Trophoblast cell (in vitro differentiated cells and primary cell): ENCODE data around the gene ADGRF5.
"Not testable (repeated sequence)": the region's sequence is repeated elsewhere in the genome, so short reads cannot be mapped to it uniquely, and the experiment has no call there.

Source experiments
- DNase-seq, 2 donors: peaks; one replicate each; pipeline ENCODE4 v3.0.0-alpha.2; 2016
- H2AFZ ChIP-seq: 2 replicates; pipeline ENCODE4 v1.6.1; 2013; ENCODE audit warnings: low read length, moderate library complexity, mild to moderate bottlenecking; ENCODE audit not compliant: insufficient read depth, poor library complexity
- H2AK5ac ChIP-seq: 2 replicates; pipeline ENCODE4 v1.6.1; 2013; ENCODE audit warnings: mild to moderate bottlenecking, low read length
- H2BK120ac ChIP-seq: 2 replicates; pipeline ENCODE4 v1.6.1; 2013; ENCODE audit warnings: low read length, mild to moderate bottlenecking, moderate library complexity; ENCODE audit not compliant: insufficient read depth, poor library complexity
- H2BK12ac ChIP-seq: 2 replicates; pipeline ENCODE4 v1.6.1; 2013; ENCODE audit warnings: mild to moderate bottlenecking, low read length, moderate library complexity
- H2BK5ac ChIP-seq: 2 replicates; pipeline ENCODE4 v1.6.1; 2013; ENCODE audit warnings: low read length, low read depth, moderate library complexity, mild to moderate bottlenecking; ENCODE audit not compliant: poor library complexity
- H3K14ac ChIP-seq: 2 replicates; pipeline ENCODE4 v1.6.1; 2013; ENCODE audit warnings: mild to moderate bottlenecking, low read length
- H3K18ac ChIP-seq: 2 replicates; pipeline ENCODE4 v1.6.1; 2013; ENCODE audit warnings: mild to moderate bottlenecking, low read length
- H3K23ac ChIP-seq: 2 replicates; pipeline ENCODE4 v1.6.1; 2013; ENCODE audit warnings: low read length
- H3K27ac ChIP-seq: 2 replicates; pipeline ENCODE4 v1.5.1; 2013; ENCODE audit warnings: low read depth, mild to moderate bottlenecking, inconsistent platforms, low read length, moderate library complexity
- H3K27me3 ChIP-seq: 2 replicates; pipeline ENCODE4 v1.6.1; 2013; ENCODE audit warnings: inconsistent platforms, mild to moderate bottlenecking, low read length, moderate library complexity; ENCODE audit not compliant: insufficient read depth
- H3K36me3 ChIP-seq, 2 experiments: 1 replicate in 1 of 2; 2 replicates in 1 of 2; pipeline ENCODE4 v1.6.1; 2013; ENCODE audit warnings: low read length in 2 of 2, mild to moderate bottlenecking in 2 of 2, moderate library complexity in 1 of 2; ENCODE audit not compliant: insufficient read depth in 2 of 2, control insufficient read depth in 1 of 2
- H3K4ac ChIP-seq: 2 replicates; pipeline ENCODE4 v1.6.1; 2013; ENCODE audit warnings: low read depth, mild to moderate bottlenecking, low read length, moderate library complexity
- H3K4me1 ChIP-seq, 2 experiments: 1 replicate in 1 of 2; 2 replicates in 1 of 2; pipeline ENCODE4 v1.6.1; 2013; ENCODE audit warnings: low read length in 2 of 2, mild to moderate bottlenecking in 2 of 2, moderate library complexity in 1 of 2; ENCODE audit not compliant: insufficient read depth in 2 of 2, control insufficient read depth in 1 of 2
- H3K4me2 ChIP-seq: 2 replicates; pipeline ENCODE4 v1.6.1; 2013; ENCODE audit warnings: inconsistent platforms, mild to moderate bottlenecking, low read length, moderate library complexity
- H3K4me3 ChIP-seq: 2 replicates; pipeline ENCODE4 v1.5.1; 2013; ENCODE audit warnings: mild to moderate bottlenecking, low read depth, low read length, inconsistent platforms
- H3K79me1 ChIP-seq: one replicate; pipeline ENCODE4 v1.6.1; 2013; ENCODE audit warnings: low read length
- H3K79me2 ChIP-seq: 2 replicates; pipeline ENCODE4 v1.6.1; 2013; ENCODE audit warnings: low read length, mild to moderate bottlenecking; ENCODE audit not compliant: control insufficient read depth, insufficient read depth, poor library complexity
- H3K9ac ChIP-seq: 2 replicates; pipeline ENCODE4 v1.6.1; 2013; ENCODE audit warnings: mild to moderate bottlenecking, low read length
- H3K9me3 ChIP-seq: 2 replicates; pipeline ENCODE4 v1.6.1; 2013; ENCODE audit warnings: low read depth, mild to moderate bottlenecking, control low read depth, inconsistent platforms, low read length; ENCODE audit not compliant: insufficient read depth
- H4K12ac ChIP-seq: 2 replicates; pipeline ENCODE4 v1.6.1; 2013; ENCODE audit warnings: low read depth, mild to moderate bottlenecking, low read length, moderate library complexity
- H4K8ac ChIP-seq: 2 replicates; pipeline ENCODE4 v1.6.1; 2013; ENCODE audit warnings: low read depth, mild to moderate bottlenecking, low read length, moderate library complexity
- H4K91ac ChIP-seq: one replicate; pipeline ENCODE4 v1.6.1; 2013; ENCODE audit warnings: low read depth, mild to moderate bottlenecking, low read length, moderate library complexity
- WGBS: extraction: QIAGEN DNeasy Blood & Tissue Kit; methylation state at CpG from one replicate; pipeline ENCODE4 v1.1.7; 2013; ENCODE audit warnings: missing lambda C conversion rate; ENCODE audit not compliant: insufficient read length, insufficient coverage; ENCODE audit errors: extremely low coverage; 5-methylcytosine and 5-hydroxymethylcytosine counted together

ADGRF5 gene

DNA sequence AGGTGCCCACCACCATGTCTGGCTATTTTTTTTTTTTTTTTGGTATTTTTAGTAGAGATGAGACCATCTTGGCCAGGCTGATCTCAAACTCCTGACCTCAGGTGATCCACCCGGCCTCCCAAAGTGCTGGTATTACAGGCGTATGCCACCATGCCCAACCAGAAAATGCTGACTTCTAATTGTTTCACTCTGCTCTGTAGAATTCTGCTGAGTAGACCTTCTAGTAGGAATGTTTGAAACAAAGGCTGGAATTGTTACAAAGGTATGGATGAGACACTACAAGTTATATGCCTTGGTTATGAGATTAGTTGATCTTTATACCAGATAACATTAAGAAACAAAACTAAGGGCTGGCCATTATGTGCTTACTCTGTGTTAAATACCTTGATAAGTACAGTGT is 83.7 kb downstream of the ADGRF5 start:
- no CpG with 5 or more reads among the region's 2 CpGs for WGBS
- DNase-seq: no peak

DNA sequence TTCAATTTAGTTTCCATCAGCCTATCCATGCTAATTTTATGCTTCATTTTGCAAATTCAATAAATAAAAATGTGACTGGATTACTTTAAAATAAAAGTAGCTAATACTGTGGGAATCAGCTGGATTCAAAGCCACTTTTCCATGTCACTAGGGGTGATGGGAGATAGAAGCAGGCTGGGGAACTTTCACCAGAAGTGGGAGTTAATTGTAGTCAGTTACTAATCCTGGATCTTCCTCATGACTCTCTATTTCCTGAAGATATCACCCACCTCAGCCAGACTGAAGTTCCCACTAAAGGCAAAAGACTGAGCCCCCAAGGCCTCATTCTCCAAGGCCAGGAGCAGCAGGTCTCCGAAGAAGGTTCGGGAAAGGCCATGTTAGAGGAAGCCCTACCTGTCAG is 86.7 kb downstream of the ADGRF5 start:
- H4K8ac ChIP-seq, H3K4me1 ChIP-seq, H2AK5ac ChIP-seq, H3K79me1 ChIP-seq, H2BK5ac ChIP-seq, H3K9me3 ChIP-seq, H2BK120ac ChIP-seq, H3K14ac ChIP-seq, H2AFZ ChIP-seq, H3K4me2 ChIP-seq, H3K9ac ChIP-seq, H3K4me3 ChIP-seq, H2BK12ac ChIP-seq, H3K79me2 ChIP-seq, H3K4ac ChIP-seq, H3K18ac ChIP-seq, H4K12ac ChIP-seq, DNase-seq, H3K27me3 ChIP-seq, H3K36me3 ChIP-seq, H3K27ac ChIP-seq, H4K91ac ChIP-seq, H3K23ac ChIP-seq: not testable (repeated sequence)
- no CpG with 5 or more reads among the region's 2 CpGs for WGBS

More for the DNA sequence above, 83.7 kb downstream of the ADGRF5 start:
- Histone ChIP-seq H3K4me3 (no peak overlapping the region), H4K8ac (no peak overlapping the region), H2BK5ac (no peak overlapping the region), H3K9me3 (no peaks in the 10 kb centered on the region), H3K4me2 (no peak overlapping the region), H3K4ac (no peak overlapping the region), H4K91ac (no peak overlapping the region), H2AK5ac (no peak overlapping the region), H3K18ac (no peak overlapping the region), H2BK12ac (no peak overlapping the region), H3K79me2 (no peaks in the 10 kb centered on the region), H3K36me3 (no peaks in the 10 kb centered on the region), H3K9ac (no peak overlapping the region), H3K27ac (no peak overlapping the region), H2BK120ac (no peak overlapping the region), H3K79me1 (no peaks in the 10 kb centered on the region), H3K4me1 (no peaks in the 10 kb centered on the region), H3K23ac (no peak overlapping the region), H3K27me3 (no peaks in the 10 kb centered on the region), H4K12ac (no peak overlapping the region), H2AFZ (no peak overlapping the region), H3K14ac (no peak overlapping the region)

DNA sequence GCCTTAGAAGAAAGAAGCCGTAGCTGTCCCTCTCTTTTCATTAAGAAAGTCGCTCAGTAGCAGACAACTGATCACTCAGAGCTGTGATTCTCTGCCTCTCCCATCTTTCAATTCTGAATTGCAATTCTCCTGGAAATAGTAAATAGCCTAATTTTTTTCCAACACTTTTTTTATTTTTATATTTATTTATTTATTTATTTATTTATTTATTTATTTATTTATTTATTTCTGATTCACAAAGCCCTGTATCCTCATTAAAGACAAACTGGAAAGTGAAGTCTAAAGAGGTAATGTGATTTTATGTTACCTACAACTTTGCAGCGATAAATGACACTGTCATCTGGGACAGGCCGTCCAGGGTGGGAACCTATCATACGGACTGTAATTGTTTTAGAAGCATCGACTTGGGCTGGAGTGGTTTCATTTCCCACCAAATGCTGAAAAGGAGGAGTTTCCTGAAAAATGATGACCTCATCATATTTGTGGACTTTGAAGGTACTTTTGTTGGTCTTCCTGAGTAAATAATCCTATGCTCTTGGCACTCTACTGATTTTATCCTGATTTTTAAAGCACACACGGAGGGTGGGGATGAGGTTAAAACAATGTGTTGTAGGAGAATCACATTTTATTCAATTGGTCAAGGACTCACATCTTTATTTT is 87.4 kb downstream of the ADGRF5 start:
- not testable (repeated sequence) for H3K79me1 ChIP-seq, H4K91ac ChIP-seq, H3K4me2 ChIP-seq, H2BK12ac ChIP-seq, H2BK5ac ChIP-seq, H3K14ac ChIP-seq, H3K4me1 ChIP-seq, H3K23ac ChIP-seq, H3K79me2 ChIP-seq, H2AFZ ChIP-seq, DNase-seq, H3K27ac ChIP-seq, H2BK120ac ChIP-seq, H4K8ac ChIP-seq, H3K4ac ChIP-seq, H3K4me3 ChIP-seq, H3K18ac ChIP-seq, H3K36me3 ChIP-seq, H2AK5ac ChIP-seq, H3K9me3 ChIP-seq, H4K12ac ChIP-seq, H3K9ac ChIP-seq, H3K27me3 ChIP-seq
- WGBS: no CpG with 5 or more reads among the region's 7 CpGs

DNA sequence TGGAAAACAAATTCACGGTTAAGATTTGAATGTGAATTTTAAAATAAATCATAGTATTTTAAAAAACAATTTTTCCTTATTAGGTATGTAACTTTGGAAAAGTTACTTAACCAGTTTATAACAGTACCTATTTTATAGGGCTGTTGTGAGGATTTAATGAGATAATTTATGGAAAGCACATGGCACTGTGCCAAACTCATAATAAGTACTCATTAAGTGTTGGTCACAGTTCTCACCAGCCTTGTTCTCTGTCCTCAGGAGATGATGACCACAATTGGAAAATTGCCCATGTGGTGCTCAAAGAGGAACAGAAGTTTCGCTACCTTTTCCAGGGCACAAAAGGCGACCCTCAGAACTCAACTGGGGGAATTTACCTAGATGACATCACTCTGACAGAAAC is 88.9 kb downstream of the ADGRF5 start:
- H3K36me3 ChIP-seq: no peaks in the 10 kb centered on the region
- H3K9me3 ChIP-seq: no peaks in the 10 kb centered on the region
- H3K4me3 ChIP-seq: no peak overlapping the region
- H3K27ac ChIP-seq: no peak overlapping the region
- no peak overlapping the region for H2BK5ac ChIP-seq
- peaks cover 0 to 4% of the 10 kb centered on the region in 2 experiments for H3K4me1 ChIP-seq
- no peak overlapping the region for H4K12ac ChIP-seq
- no peak overlapping the region for H4K8ac ChIP-seq
- no peak overlapping the region for H4K91ac ChIP-seq
- no peak overlapping the region for H3K18ac ChIP-seq
- H2AK5ac ChIP-seq: no peak overlapping the region
- H3K9ac ChIP-seq: no peak overlapping the region
- no peak overlapping the region for H3K23ac ChIP-seq
- no peak for DNase-seq
- H2AFZ ChIP-seq: no peak overlapping the region
- no peak overlapping the region for H2BK12ac ChIP-seq
- no peak overlapping the region for H2BK120ac ChIP-seq
- H3K79me2 ChIP-seq: no peaks in the 10 kb centered on the region
- H3K14ac ChIP-seq: no peak overlapping the region
- no peak overlapping the region for H3K4me2 ChIP-seq
- no CpG with 5 or more reads among the region's 3 CpGs for WGBS
- H3K4ac ChIP-seq: no peak overlapping the region
- no peaks in the 10 kb centered on the region for H3K79me1 ChIP-seq
- no peaks in the 10 kb centered on the region for H3K27me3 ChIP-seq
